Right renal cortex interstitium (tissue), 3 donors: ENCODE data around the gene PRIMA1. TPM values are rescaled to one million over a fixed set of nuclear protein-coding genes. Genes with fewer than 3 reads are reported as not detected.
"Not testable (repeated sequence)": the region's sequence is repeated elsewhere in the genome, so short reads cannot be mapped to it uniquely, and the experiment has no call there.

Source experiments
- DNase-seq, 3 donors: peaks; one replicate each; pipeline ENCODE4 v3.0.0-alpha.2; 2013; ENCODE audit warnings: low read depth in 3 of 3, low spot score in 2 of 3
- polyA plus RNA-seq, 3 donors: library from polyadenylated mRNA; unstranded; fragments of 120-200 nt; gene quantifications; one replicate each; pipeline ENCODE4 v1.2.1, GENCODE V29; 2013; ENCODE audit not compliant: insufficient read length in 3 of 3

Gene PRIMA1, protein sequence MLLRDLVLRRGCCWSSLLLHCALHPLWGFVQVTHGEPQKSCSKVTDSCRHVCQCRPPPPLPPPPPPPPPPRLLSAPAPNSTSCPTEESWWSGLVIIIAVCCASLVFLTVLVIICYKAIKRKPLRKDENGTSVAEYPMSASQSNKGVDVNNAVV
- 1 to 10 TPM; 1.1 to 1.4 (median 1.1) TPM for polyA plus RNA-seq

DNA sequence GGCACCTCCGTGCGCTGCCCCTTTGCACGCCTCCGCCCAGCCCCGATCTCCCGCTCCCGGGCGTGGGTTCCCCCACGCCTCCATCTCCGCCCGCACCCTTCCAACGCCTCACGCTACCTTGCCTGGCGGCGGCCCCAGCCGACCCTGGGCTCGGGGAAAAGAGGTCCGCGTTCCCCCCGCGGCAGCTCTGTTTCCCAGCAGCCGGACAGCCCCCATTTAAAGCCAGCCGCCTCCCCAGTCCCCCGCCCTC is at the start of gene PRIMA1:
PRIMA1 (minus strand) TSS at position 193 of the 250 bp plus-strand sequence. CDS start 767 bp downstream, outside the sequence.
- DNase-seq = no peak

DNA sequence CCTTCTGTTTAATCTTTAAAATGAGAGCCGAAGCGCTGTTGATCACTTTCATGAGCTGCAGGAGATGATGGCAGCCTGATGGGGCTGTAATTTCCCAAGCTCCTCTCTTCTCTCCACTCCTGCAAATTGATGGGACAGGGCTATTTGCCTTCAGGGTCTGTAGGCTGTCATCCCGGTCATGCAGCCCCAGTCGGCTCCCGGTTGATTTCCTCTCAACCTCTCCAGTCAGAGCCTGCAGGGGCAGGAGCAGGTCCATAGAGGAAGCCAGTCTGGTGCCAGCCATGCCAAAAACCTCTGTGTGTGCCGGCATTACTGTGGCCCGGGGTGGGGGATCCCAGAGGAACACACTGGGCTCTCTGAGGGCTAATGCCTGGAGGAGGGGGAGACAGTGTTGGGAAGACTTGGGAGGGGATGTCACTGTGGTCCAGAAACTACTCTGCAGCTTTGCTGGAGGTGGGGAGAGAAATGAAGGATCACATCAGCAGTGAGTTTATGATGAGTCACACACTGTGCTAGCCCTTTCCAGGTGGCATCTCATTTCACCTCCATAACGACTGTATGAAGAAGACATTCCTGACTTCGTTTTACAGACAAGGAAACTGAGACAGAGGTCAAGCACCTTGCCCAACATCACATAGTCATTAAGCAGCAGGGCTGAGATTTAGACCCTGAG is 46.5 kb upstream of the PRIMA1 start:
- DNase-seq = no peak

DNA sequence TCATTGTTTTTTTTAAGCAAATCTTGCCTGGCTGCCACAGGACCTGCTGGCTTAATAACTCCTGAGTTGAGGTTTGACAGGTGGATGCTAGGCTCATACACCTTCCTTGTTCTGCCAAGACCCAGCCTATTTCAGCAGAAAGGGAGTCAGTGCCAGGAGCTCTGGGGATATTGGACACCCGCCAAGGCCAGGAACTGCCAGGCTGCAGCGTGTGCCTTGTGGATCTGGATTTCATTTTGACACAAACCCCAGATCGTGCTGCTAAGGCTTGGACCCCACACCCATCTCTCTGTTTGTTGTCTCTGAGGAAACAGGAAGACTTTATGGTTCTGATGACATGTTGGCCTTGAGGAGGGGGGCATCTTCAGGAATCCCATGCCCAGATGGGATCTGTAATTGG is 44.4 kb upstream of the PRIMA1 start:
- no peak for DNase-seq

DNA sequence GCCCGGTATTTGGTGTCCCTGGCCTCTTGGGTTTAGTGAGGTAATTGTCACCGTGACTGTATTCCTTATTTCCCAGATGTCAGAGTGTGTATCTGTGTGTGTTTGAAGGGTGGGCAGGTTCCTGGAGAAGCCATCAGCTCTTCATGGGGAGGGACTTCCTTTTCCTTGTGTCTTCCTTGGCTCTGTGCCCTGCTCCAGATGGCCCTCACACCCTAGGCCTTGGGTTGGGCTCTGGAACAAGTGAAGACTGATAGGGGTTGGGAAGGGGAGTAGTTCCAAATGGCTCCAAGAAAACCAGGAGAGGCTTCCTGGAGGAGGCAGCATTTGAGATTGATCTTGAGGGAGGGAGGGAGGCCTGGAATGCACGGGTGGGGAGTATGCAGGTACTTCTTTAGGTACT is 43.8 kb upstream of the PRIMA1 start:
- DNase-seq = no peak

DNA sequence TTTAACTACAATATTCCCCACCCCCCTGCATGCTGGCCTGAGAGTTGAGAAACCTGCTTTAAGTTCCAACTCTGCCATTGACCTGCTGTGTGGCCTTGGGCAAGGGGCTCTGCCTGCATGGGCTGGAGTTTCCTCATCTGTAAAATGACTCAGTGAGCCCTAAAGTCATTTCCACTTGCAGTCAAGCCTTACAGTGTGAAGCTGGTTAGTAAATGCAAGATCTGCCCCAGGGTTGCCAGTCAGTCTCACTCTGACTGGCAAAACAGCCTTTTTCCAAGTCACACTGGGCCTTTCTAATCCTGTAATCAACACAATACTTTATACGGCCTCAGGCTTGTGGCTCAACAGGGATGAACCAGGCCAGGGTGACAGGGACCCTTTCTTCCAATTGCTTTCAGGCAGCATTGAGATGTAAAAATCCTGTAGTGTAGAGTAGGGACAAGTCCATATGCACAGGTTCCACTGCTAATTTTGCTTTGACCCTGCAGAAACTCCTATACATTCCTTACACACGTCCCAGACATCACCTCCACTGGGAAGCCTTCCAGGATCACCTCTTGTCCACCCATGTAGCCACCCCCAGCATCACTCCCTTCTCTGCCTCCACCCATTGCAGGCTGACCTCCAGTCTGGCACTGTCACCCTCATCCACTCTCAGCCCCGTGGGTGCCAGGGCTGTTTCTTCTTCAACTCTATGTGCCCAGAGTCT is 42.6 kb upstream of the PRIMA1 start:
- no peak for DNase-seq

DNA sequence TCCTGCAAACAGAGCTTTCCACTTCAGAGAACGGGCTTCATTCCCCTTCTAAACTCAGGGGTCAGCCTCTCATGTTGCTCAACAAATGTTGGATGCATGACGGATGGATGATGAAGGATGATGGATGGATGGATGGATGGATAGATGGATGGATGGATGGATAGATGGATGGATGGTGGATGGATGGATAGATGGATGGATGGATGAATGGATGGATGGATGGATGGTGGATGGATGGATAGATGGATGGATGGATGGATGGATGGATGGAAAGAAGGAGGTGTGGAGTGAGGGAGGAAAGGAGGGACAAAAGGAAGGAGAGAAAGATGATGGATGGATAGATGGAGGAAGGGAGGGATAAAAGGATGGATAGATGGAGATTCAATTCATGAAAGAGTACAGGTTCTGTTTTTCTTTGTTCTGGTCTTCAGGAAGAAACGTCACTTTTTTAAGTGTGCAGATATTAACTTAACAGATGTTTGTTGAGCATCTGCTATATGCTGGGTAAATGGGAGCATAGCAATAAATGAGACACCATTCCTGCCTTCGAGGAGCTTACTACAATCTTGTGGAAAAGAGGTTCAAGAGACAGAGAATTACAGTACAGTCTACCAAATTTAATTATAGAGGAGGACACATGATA is 41.7 kb upstream of the PRIMA1 start:
- no peak for DNase-seq

DNA sequence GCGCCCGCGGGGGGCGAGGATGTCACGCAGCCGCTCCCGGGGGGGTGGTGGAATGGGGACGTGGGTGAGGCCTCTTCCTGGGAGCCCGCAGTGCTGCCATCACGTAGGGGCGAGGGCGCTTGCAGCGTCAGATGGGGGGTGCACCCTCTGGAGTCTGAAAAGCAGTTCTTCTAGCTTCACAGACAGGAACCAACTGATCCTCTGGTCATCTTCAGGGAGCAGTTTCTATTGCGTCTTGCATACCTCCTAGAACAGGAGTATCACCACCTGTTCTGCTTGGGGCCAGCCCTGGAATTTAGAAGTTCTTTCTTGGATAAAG is 36.9 kb upstream of the PRIMA1 start:
- DNase-seq = no peak

DNA sequence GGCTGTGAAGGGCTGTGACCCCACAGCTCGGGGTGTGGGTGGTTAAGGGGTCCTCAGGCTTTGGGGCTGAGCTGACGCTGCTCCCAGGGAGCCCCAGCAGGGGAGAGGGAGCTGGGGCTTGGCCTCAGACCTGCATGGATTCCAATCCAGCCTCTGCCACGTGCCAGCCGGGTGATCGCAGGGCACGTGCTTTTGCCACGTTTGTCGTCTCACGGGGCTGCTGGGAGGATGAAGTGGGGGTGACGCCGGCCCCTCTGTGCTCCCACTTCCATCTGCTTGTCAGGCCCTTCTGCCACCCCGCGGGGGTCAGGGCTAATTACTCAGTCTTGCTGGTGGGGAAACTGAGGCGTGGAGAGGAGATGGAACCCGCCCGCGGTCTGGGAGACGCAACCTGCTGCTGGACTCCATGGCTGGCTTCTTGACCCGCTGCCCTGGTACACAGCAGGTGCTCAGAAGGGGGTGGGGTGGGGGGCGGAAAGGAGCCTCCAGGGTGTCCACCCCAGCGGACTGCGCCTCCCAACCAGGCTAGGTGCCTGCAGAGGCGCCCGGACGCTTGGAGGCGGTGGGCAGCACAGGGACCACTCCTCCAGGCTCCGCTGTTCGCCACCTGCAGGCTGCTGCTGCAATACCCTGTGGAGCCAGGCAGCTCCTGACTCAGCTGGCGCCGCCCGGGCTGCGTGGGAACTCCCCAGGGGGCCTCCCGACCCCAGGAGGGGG is 36.4 kb upstream of the PRIMA1 start:
- DNase-seq = no peak

DNA sequence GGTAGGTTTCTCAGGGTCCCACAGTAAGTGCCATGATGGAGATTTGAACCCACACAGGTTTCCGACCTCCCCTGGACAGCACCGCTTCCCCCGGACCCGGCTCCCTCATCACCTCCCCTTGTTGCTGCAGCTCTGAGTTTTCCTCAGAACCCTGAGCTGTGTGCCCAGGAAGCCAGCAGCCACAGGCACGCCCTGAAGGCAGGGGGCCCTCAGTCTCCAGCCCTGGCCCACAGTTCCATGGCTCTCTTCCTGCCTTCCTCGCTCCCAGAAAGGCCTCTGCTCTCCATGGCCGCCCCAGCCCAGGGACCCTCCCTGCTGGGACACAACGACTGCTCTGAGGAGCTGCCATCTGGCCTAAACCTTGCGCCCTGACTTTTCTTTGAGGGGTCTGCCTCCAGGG is 35.8 kb upstream of the PRIMA1 start:
- DNase-seq = no peak

DNA sequence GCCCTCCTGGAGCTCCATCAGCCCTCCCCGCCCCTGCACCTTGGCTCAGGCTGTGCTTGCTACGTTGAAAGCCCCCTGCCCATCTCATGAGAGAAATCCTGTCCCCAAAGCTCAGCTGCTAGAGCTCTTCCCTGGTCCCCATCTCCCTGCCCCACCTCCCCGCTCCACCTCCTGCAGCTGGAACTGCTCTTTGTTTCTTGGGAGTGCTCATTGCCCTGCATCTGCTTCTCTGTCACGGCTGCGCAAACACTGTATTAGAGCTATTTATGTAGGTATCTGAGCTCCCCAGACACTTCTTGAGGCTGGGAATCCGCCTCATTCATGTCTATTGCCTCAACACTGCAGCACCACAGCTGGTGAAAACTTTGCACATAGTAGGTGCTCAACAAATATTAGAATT is 32.8 kb upstream of the PRIMA1 start:
- no peak for DNase-seq

DNA sequence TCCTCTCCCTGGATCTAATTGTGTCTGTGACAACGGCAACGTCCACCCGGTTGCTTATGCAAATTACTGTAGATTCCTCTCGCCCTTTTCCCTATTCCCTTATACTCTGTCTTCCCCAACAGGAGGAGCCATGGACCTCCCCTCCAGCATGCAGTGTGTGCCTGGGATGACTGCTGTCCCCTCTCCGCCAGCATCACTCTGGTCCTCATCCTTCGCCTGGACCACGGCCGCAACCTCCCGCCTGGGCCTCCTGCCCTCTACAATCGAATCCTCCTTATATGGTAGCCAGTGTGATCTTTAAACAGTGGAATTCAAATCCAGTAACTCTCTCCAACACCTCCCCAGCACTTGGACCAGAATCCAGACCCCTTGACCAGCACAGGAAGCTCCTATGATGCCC is 30.6 kb upstream of the PRIMA1 start:
- no peak for DNase-seq

DNA sequence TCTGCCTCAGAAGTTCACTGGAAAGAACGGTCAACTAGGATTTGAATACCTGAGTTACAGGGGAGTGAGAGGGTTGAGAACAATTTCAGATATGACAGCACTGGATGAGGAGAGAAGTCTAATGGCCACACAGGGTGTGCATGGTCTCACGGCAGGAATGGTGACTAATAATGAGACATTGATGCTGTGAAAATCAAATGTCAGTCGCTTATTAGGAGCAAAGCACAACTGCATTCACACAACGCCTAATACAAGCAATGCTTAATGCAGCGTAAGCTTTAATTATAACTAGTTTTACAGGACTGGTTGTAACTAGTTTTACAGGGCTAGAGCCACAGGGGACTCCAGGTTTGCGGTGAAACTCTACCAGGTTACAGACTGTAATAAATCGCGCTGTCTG is 23.4 kb upstream of the PRIMA1 start:
- no peak for DNase-seq

DNA sequence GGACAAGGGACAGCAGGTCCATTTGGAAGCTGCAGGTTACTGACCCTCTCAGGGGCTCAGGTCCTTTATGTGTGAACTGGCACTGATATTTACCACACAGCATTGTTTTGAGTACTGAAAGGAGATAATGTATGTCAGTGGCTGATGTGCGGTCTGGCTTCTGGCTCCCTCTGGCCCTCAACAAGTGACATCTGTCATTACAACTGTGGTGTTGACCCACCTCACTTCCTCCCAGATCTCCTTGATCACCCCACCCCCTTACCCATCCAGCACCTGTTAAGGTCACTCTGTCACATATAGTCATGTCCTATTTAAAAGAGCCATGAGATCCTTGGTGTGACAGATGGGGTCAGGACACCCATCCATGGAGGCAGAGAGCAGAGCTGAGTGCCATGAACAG is 22.7 kb upstream of the PRIMA1 start:
- DNase-seq = no peak

DNA sequence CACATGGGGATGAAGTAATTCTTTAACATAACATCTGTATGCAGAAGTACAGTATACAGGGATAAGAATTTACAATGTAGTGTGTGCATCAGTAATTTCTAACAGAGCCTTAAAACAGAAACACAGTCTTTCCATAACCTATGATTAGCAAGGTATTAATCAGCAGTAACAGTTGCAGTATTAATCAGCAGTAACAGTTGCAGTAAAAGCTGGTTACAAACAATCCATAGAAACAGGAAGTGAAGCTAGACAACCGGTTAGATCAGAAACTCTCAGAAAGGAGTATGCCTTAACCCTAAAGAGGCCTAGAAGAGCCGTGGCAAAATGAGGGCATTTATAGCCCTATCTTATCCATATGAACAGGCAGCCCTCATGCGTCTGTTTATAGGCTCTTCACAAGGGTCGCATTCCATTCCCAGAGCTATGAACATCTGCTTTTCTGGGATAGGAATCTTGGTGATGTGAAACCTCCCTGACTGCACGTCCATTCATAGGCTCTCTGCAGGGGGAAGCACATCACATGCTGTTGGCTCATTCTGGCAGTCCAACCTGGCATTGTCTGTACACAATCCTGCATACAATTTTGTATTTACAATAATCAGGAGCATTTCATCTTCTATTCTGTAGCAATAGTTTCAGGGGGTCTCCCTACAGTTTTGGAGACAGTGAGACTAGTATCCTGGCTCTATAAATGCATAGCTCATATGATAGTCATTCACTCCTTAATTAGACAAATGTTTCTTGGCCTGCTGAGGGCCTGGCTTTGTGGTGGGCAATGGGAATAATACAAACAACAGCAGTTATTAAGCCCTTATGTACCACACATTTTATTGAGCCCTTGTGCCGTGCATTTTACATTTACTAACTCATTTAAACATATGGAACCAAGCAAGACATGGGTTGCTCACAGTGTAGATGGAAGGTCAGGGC is 21.5 kb upstream of the PRIMA1 start:
- DNase-seq = not testable (repeated sequence)

DNA sequence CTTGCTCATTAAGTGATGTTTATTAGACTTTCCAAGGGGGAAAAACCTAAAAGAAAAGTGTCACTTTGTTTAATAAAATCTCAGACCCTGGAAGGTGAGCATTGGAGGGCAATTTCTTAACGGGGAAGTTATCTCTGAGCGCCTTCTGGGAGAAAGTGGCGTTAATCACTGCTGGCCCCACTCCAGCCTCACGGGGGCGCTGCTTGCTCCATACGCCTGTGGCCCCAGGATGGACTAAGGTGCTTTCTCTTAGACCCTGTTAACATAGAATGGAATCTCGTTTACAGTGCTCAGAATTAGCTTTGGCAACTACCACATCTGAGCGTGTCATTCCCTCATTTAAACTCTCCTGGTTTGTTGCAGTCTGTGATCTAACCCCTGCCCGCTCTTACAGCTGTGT is 16.4 kb upstream of the PRIMA1 start:
- DNase-seq = no peak

DNA sequence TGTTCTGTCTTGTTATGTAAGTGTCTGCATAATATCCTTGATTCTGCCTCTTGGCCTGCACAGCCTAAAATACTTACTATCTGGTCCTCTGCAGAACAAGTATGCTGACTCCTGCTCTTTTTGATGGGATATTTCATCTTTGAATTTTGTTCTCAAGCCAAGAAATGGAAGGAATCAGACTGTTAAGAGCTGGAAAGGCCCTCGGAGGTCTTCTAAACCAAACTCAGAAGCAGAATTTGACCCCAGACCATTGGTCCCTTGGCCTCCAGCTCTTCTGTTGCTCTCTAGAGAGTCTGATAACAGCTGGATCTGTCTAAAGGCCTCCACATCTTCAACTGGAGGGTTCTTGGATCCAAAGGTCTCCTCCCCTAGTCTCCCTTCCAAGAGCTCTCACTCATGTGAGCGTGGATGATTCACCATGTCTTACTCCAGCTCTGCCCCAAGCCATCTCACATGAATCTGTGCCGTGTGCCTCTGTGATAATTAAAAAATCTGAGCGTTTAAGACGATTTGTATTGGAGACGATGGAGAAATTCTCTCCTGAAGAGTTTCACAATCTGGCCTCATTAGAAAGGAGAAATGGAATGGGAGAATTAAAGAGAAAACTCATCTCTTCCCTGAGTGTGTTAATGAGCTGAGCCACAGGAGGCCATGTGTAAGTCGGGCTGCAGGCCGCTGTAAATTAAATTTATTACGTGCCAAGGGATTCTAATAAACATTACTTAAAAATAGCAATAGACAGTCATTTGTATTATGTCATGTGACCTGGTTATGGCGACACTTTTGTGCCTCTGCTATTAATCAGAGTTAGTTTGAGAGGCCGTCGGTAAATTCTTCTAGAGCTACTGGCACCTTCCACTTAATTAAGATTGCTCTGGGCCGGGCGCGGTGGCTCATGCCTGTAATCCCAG is 15.4 kb upstream of the PRIMA1 start:
- DNase-seq = no peak

DNA sequence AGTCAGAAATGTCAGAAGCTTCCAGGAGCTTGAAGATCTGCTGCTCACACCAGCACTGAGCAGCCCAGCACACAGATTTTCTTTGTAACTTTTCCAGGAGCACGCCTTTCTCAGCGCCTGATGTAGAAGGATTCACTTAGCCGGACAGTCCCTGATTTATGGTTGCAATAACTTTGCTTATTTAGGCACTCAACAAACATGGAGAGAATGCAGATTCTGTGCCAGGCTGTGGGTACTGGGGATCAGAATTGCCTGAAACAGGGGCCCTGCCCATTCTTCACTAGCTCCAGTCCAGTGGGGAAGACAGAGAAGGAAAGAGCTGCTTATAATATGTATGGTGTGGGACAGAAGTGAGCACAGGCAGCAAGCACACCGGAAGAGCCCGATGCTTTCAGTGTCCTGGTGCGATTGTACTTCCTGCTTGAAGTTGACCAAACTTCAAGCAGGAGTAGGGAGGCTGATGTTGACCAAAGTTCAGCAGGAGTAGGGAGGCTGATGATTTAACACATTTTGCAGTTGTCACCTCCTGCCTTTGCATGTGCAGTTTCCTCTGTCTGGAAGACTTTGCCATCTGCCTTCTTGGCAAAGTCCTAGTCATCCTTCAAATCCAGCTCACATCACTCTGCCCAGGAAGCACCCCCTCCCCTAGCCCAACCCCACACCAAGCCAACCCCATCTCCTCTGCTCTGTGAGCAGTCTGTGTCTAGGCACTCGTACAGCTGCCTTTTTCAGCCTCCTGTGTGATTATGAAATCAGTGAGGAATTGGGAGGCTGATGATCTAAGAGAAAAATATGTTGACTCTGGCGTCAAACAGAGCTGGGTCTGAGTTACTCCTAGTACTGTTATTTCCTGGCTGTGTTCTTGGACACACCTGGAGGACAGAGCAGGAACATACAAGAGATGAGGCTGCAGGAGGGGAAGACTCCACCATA is 12.0 kb upstream of the PRIMA1 start:
- no peak for DNase-seq

DNA sequence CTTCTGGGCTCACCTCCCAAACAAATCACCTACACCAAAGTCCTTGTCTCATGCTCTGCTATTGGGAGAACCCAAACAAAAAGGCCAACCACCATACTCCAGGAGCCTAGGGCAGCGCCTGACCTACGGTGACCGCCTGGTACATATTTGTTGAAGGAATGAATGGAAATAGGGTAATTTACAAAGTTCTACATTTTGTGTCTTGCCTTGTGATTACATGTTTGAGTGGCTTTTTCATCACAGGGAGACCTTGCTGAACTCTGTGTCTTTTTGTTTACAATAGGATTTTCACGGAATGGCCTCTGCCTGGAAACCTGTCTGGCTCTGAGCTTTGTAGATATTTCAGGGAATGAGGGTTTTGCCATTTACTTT is 11.3 kb upstream of the PRIMA1 start:
- DNase-seq = no peak
